GM18505 (cell line): ENCODE results near the gene IL6R.
"Not testable (repeated sequence)": the region's sequence is repeated elsewhere in the genome, so short reads cannot be mapped to it uniquely, and the experiment has no call there.

Experiments
- ATAC-seq: cut with Tn5 transposase; IDR thresholded peaks from one replicate; pipeline ENCODE4 v1.9.1; 2021; ENCODE audit not compliant: unreplicated experiment
- POLR2A ChIP-seq: IDR thresholded peaks from 4 replicates; pipeline ENCODE4 v1.6.1; 2011; ENCODE audit warnings: borderline replicate concordance; ENCODE audit not compliant: insufficient read depth, insufficient read length; ENCODE audit errors: extremely low read depth

Gene IL6R

GRCh38 chr1:154479764-154480421 lies 74.8 kb downstream of the IL6R start:
- no peak for TF ChIP-seq POLR2A
- ATAC-seq = no peak

- ATAC-seq = no peak
- TF ChIP-seq POLR2A = no peak
Observed at GRCh38 chr1:154481053-154481452, 75.9 kb downstream of the IL6R start.

- ATAC-seq = no peak
- TF ChIP-seq POLR2A = no peak
Observed at GRCh38 chr1:154483941-154484803, 79.0 kb downstream of the IL6R start.

DNA sequence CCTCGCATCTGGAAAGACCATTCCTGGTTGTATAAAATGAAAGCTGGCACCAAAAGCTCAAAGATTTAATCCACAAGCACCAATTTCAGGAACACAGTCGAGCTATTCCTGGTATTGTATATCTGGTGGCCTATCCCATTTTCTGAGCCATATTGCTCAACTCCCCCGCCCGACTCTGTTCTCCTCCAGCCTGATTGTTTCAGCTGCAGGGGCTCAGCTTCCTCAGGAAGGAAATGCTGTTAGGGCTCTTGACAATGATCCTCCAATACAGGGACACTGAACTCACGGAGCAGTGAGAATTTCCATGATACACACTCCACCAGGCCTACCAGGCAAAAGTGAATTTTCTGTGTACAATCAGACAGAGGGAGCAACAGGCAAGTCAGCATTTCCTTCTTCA lies 80.0 kb downstream of the IL6R start:
- TF ChIP-seq POLR2A = no peak

DNA sequence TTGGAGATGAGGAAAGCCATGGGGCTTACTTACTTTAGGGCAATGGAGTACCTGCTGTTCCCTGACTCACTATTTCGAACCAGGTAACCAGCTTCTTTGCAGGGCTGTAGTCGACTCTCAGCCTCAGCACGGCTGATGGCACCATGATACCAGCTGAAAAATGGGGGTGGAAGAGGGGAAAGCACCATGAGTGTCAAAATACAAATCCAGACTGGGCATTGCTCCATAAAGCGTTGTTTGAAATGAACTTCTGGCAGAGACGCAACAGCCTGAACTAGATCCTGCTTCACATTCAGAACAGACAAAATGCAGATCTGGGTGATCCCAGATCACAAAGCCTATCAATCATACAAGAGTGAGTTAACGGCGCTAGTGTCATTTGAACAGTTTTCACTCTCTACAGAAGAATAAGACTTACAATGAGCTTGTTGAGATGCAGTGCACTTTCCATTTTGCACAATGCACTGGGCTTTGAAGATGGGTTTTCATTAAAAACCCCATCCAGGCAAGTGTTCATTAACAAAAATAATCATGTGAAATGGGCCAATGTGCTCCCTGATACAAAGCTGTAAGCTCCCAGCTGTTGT lies 80.9 kb downstream of the IL6R start:
- no peak for TF ChIP-seq POLR2A
- ATAC-seq = no peak

More for the DNA sequence above, 80.0 kb downstream of the IL6R start:
- ATAC-seq = no peak

GRCh38 chr1:154486756-154487155 lies 81.6 kb downstream of the IL6R start:
- ATAC-seq = not testable (repeated sequence)

DNA sequence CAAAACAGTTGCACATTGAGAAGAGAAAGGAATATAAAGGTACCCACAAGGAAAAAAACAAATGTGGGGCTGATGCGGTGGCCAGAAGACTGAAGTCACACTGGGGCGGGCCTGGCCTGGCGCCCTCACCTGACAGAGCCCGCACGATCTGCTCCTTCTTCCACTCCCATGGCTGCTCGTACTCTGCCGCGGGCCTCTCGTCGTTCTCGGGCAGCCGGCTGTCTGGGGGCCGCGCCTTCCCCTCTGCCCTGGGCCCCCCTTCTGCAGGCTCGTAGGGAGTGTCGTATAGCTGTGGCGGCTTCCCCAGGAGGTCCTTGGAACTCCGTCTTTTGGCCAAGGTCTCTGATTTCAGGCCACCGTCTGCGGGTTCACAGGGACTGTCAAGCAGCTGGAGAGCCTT lies 83.8 kb downstream of the IL6R start:
- ATAC-seq = no peak
- no peak for TF ChIP-seq POLR2A

DNA sequence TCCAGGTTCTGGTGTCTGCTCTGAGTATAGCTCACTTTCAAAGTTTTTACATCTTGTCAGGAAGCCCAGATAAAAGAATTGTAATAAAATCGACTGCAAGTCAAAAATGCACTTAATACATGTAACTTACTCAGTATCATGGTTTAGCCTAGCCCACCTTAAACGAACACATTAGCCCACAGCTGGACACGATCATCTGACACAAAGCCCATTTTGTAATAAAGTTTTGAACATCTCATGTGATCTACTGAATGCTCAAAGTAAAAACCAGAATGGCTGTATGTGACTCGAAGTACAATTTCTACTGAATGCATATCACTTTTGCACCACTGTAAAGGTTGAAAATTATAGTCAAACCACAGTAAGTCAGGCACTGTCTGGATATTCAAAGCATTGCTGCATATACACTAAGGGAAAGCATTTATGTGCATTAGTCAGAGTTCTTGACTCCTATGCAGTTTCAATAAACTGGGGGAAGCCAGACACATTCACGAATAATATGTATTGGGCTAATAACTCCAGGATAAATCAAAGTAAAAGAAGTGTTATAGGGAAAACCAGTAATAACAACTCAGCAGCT lies 84.6 kb downstream of the IL6R start:
- no peak for ATAC-seq
- TF ChIP-seq POLR2A = no peak

GRCh38 chr1:154490317-154490716 lies 85.2 kb downstream of the IL6R start:
- no peak for ATAC-seq
- TF ChIP-seq POLR2A = no peak

- no peak for ATAC-seq
- no peak for TF ChIP-seq POLR2A
Observed at GRCh38 chr1:154492115-154492514, 87.0 kb downstream of the IL6R start.

- no peak for TF ChIP-seq POLR2A
Observed at GRCh38 chr1:154493276-154493675, 88.1 kb downstream of the IL6R start.

GRCh38 chr1:154495496-154496273 lies 90.5 kb downstream of the IL6R start:
- no peak for ATAC-seq
- TF ChIP-seq POLR2A = no peak

More at GRCh38 chr1:154493276-154493675, 88.1 kb downstream of the IL6R start:
- ATAC-seq = no peak

- no peak for TF ChIP-seq POLR2A
- no peak for ATAC-seq
Observed at GRCh38 chr1:154496383-154496782, 91.2 kb downstream of the IL6R start.
